DMS 273 treated with DMSO at 0.1 percent for 48 hours (cell line): ENCODE measurements around the gene OR52W1.
"Not testable (repeated sequence)": the region's sequence is repeated elsewhere in the genome, so short reads cannot be mapped to it uniquely, and the experiment has no call there.

ENCODE experiments used
- DNase-seq: peaks from one replicate; lab custom pipeline; 2025; lab: John Stamatoyannopoulos, UW

The OR52W1 gene

GRCh38 chr11:6217722-6218121 is 18.7 kb downstream of the OR52W1 start:
- DNase-seq, result no peak

GRCh38 chr11:6219359-6219758 is 20.3 kb downstream of the OR52W1 start:
- no peak for DNase-seq

GRCh38 chr11:6223854-6224253 is 24.8 kb downstream of the OR52W1 start:
- no peak for DNase-seq

DNA sequence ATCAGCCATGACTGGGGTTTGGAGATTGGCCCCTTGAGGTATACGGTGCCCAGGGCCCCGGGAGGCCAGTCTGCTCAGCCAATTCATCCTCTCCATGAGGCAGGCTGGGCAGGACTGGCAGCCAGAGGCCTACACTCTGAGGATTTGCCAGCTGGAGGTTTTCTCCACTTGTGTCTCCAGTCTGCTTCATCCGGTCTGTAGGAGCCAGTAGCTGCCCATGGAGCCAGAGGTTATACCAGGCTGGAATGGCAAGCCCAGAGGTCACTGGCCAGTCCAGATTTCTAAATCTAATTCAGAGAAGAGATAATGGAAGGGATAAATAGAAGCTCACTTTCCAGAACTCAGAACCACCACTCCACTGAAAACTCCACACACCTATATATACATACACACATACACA is 25.4 kb downstream of the OR52W1 start:
- DNase-seq, result no peak

- DNase-seq, result no peak
Observed at GRCh38 chr11:6225024-6225423, 26.0 kb downstream of the OR52W1 start.

DNA sequence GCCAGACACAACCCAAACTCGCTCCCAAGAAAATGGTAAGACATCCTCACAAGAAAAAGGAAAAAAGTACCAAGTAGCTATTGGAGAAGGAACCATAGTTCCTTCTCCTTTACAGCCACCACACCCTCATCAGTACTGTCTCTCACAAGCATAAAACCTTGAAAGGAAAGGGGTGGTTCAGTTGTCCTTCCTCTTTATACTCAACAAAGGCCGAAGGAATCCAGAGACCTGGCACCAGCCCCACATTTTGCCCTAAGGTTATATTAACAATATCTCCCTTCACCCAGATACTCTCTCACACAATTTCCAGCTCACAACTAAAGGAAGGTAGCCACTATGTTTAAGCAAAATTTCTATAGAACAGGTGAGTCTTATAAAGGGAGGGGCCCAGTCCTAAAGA is 26.9 kb downstream of the OR52W1 start:
- no peak for DNase-seq

DNA sequence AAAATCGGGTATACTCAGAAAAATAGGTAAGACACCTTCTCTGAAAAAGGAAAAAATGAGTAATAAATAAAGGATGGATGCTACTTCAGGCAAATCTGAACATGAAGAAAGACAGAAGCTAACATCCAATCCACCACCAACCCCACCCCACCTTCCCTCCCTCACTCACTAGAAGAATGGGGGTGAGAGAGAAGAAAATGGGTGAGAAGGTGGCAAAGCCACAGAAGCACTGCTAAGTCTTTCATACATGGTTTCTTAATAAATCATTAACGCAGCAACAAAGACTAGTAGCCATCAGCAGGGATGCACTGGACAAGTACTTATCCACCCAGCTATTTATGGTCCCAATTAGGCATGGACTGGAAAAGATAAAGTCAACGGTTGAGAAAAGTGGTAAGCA is 29.5 kb downstream of the OR52W1 start:
- DNase-seq, result no peak

- no peak for DNase-seq
Observed at GRCh38 chr11:6229911-6230310, 30.9 kb downstream of the OR52W1 start.

DNA sequence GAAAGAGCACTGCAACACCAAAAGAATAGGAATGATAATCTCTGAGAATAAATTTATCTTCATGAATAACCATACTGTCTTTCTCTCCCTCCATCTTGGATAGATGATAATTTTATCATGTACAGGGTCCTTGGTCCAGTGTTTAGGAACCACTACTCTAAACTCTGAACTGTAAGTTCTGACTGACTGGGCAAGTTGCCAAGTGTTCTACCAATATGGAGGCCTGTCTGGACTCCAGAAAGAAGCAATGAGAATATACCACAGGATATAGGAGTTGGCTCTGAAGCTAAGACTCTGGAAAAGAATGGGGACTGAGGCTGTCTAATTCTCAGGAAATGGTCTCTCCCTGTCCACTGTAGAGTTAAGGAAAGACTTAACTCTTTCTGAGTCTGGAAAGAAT is 33.9 kb downstream of the OR52W1 start:
- DNase-seq, result no peak

DNA sequence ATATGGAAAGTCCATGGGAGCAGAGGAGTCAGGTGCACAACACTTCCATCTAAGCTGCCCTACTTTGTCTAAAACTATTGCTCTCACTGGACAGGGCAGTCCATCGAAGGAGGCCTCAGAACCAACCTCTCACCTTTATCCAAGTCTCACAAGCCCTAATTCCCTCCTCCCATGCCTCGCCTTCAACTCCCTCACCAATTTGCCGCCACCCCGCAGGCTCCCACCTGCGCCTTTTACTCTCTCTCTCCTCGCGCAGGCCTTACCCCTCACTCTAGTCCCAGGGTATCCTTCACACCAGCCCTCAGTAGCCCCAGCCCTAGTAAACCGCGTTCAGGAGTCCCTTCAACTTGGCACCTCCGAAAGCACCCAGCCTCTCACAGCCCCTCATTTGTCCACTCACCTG is 35.0 kb downstream of the OR52W1 start:
- no peak for DNase-seq

DNA sequence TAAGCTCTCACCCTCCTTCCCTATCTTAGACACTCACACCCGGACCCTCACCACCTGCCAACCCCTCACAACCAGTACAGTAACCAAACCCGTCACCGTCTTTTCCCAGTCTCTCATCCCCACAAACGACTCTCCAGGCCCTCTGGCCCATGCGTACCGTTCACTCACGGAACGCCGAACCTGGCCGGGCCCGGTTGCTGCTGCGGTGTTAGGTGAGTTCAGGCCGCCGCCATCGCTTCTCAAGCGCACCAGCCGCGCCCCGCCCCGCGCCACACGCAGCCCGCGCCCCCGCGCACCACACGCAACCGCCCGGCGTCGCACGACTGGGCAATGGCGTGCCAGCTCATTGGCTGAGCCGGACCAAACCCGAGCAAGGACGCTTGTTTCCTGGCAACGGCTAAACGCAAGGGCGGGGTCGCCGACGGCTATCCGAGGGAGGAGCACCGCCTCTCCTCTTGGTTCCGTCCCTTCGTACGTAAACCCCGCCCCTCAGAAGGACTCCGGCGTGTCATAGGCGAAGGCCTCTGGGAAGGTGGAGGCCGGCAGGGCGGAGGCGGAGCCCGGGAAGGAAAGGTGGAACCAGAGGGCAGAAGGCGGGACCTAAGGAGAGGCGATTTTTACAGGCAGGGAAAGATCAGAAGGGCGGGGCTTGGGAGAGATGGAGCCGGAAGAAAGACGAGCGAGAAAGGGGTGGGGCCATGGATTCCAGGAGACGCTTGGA is 35.5 kb downstream of the OR52W1 start, which contains the start of gene FHIP1B:
FHIP1B (minus strand) TSS at position 250 of the 721 bp plus-strand sequence. CDS start 10,120 bp downstream, outside the sequence.
- DNase-seq, result peak; percentile 94

GRCh38 chr11:6237266-6237665 is 38.2 kb downstream of the OR52W1 start:
- DNase-seq, result no peak

- no peak for DNase-seq
Observed at GRCh38 chr11:6237761-6238302, 38.8 kb downstream of the OR52W1 start.

DNA sequence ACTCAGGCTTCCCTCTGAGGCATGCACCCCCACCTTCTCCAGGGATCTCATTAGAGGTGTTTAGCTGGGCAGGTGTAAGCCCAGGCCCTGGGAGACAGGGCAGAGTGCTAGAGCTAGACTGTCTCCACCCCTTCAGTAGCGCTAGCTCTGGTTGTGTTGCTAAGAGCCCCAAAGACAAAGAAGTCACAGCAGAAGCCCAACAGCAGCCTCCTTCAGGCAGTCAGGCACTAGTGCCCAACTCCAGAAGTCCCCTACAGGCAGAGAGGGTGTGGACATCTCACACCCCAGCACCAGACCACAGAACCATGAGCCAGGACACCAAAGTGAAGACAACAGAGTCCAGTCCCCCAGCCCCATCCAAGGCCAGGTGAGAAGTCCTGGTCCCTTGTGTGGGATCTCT is 39.9 kb downstream of the OR52W1 start, which contains the start of gene CNGA4:
CNGA4 (plus strand) TSS at position 188 of the 400 bp plus-strand sequence; CDS start at position 306, 118 bp downstream.
- no peak for DNase-seq

DNA sequence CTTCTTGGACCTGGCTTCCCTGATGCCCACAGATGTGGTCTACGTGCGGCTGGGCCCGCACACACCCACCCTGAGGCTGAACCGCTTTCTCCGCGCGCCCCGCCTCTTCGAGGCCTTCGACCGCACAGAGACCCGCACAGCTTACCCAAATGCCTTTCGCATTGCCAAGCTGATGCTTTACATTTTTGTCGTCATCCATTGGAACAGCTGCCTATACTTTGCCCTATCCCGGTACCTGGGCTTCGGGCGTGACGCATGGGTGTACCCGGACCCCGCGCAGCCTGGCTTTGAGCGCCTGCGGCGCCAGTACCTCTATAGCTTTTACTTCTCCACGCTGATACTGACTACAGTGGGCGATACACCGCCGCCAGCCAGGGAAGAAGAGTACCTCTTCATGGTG is 41.1 kb downstream of the OR52W1 start:
- no peak for DNase-seq

GRCh38 chr11:6240781-6241180 is 41.8 kb downstream of the OR52W1 start:
- DNase-seq, result no peak

DNA sequence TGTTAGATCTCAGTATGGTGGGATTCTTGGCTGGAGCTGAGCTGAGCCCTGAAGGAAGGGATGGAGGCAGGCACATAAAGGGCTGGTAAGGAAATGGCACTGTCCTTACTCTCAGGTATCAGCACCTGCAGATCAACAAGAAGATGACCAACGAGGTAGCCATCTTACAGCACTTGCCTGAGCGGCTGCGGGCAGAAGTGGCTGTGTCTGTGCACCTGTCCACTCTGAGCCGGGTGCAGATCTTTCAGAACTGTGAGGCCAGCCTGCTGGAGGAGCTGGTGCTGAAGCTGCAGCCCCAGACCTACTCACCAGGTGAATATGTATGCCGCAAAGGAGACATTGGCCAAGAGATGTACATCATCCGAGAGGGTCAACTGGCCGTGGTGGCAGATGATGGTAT is 42.3 kb downstream of the OR52W1 start:
- DNase-seq, result no peak

DNA sequence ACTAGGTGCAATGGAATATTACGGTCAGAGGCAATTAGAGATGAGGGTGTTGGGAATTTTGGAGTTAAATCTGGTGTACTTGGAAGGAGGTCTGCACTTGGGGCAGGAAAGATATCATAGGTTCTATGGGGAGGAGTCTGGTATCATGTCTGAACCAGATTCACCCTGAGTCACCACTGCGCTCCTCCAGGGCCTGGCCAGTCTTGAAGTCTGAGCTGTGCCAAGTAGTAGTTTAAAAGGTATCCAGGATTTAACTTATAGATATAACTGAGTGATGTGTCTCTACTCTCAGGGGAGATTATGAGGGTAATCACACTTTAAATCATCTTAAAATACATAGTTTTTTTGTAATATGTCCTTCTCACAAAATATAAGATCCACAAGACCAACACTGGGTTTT is 46.5 kb downstream of the OR52W1 start:
- DNase-seq, result no peak

- DNase-seq, result no peak
Observed at GRCh38 chr11:6248248-6248647, 49.2 kb downstream of the OR52W1 start.

GRCh38 chr11:6248897-6249296 is 49.9 kb downstream of the OR52W1 start:
- DNase-seq, result not testable (repeated sequence)
